Natural killer cell treated with Interleukin-12 subunit alpha and Interleukin-12 subunit beta and Interleukin-15 and Interleukin-18, amount 100 ng/mL, for 72 hours (primary cell): ENCODE results near the gene PIR. TPM values are rescaled to one million over a fixed set of nuclear protein-coding genes. Genes with fewer than 3 reads are reported as not detected.
A peak's percentile ranks its signal among the peaks of the same experiment; 100 is the strongest.

Source experiments
- ATAC-seq, 2 donors: fragments of 150-1000 bp; cut with Tn5 transposase in 1 of 2; sonication (Bioruptor Pico), chemical (Tn5 transposase) in 1 of 2; 2 replicates each; pipeline ENCODE4 v1.10.0; 2021
- DNase-seq: peaks from one replicate; pipeline ENCODE4 v3.0.0; 2022; ENCODE audit warnings: low spot score
- H3K27ac Mint-ChIP-seq, 2 donors: 1 replicate in 1 of 2; 2 replicates in 1 of 2; pipeline ENCODE4 v1.8.0; 2022; ENCODE audit warnings: mixed read lengths in 2 of 2, mild to moderate bottlenecking in 1 of 2, moderate library complexity in 1 of 2
- H3K27me3 Mint-ChIP-seq, 2 donors: 1 replicate in 1 of 2; 2 replicates in 1 of 2; pipeline ENCODE4 v1.8.0; 2022; ENCODE audit warnings: mixed read lengths in 2 of 2
- H3K36me3 Mint-ChIP-seq: one replicate; pipeline ENCODE4 v1.8.0; 2022; ENCODE audit warnings: mixed read lengths
- H3K4me1 Mint-ChIP-seq, 2 donors: 1 replicate in 1 of 2; 2 replicates in 1 of 2; pipeline ENCODE4 v1.8.0; 2022; ENCODE audit warnings: low read depth in 2 of 2, mixed read lengths in 2 of 2, mild to moderate bottlenecking in 1 of 2
- H3K4me3 Mint-ChIP-seq: one replicate; pipeline ENCODE4 v1.8.0; 2022; ENCODE audit warnings: mixed read lengths
- H3K9me3 Mint-ChIP-seq: 2 replicates; pipeline ENCODE4 v1.8.0; 2022; ENCODE audit warnings: mixed read lengths
- total RNA-seq, 2 donors: library from RNA; stranded (reverse); gene quantifications; one replicate each; pipeline ENCODE4 v1.2.3, GENCODE V29; 2022

The PIR gene
- total RNA-seq, 2 donors from 2014 or later, result 4.9 to 5.4 TPM

DNA sequence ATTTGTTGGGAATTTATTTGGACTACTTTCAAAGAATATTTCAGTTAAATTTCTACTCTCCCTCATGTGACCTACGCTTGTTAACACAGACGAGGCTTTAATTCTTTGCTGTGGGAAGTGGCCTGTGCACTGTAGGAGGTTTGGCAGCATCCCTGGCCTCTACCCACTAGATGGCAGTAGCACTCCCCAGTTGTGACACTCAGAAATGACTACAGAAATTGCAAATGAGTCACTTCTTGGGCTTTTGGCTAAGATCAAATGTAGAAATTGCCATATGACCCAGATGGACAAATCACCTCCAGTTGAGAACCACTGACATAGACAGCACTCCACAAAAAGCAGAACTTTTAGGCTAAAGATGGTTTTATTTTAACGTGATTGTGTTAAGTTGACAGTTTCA, 22.1 kb downstream of the PIR start:
- Mint-ChIP-seq H3K4me1 (peaks cover 0 to 4% of the 10 kb centered on the region in 2 donors), H3K27me3 (peaks cover 0 to 23% of the 10 kb centered on the region in 2 donors), H3K4me3 (no peak overlapping the region), H3K27ac (no peak overlapping the region), H3K36me3 (no peaks in the 10 kb centered on the region), H3K9me3 (no peaks in the 10 kb centered on the region)
- peak; percentile 80 for DNase-seq
- ATAC-seq, result peak; percentile 67 to 71

DNA sequence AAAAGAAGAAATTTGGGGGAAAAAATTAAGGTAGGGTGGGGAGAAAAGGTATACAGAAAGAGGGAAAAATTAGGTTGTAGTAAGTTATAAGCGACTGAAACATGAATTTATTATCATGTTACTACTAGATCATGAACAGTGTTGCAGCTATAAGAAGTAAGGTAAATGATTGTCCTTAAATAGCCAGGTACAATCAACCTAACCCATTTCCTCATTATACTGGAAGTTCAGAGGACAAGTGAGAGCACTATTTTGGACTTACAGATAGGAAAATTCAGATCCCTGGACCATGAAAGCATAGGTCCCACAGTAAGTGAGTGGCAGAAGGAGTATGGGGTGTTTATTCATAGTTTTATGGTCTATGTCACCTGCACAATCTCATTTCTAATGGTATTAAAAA, 23.5 kb downstream of the PIR start:
- ATAC-seq (no peak), DNase-seq (no peak)
- Mint-ChIP-seq H3K4me1 (peaks cover 0 to 4% of the 10 kb centered on the region in 2 donors), H3K9me3 (no peaks in the 10 kb centered on the region), H3K27ac (no peak overlapping the region), H3K4me3 (no peak overlapping the region), H3K27me3 (peaks cover 0 to 28% of the 10 kb centered on the region in 2 donors), H3K36me3 (no peaks in the 10 kb centered on the region)

DNA sequence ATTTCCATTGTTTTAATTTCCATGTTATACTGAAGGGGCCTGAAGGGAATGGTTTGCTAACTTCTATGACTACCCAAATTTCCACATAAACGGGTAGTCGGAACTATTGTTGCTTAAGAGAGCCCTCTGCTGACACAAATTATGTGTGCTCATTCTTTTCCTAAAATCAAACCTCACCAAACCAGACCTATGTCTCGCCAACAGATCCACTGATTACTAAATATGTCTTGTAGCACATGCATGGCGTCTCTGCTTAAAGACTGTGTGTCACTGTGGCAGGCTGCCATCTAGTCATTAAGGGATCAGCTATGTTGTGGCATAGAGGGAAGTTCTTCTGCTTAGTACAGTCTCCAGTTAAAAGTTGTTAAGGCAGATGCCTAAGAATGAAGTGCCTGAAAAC, 25.1 kb downstream of the PIR start:
- Mint-ChIP-seq H3K4me1 (peaks cover 0 to 4% of the 10 kb centered on the region in 2 donors), H3K36me3 (no peaks in the 10 kb centered on the region), H3K27ac (no peak overlapping the region), H3K27me3 (peaks cover 0 to 35% of the 10 kb centered on the region in 2 donors), H3K9me3 (no peaks in the 10 kb centered on the region), H3K4me3 (no peak overlapping the region)
- DNase-seq (no peak), ATAC-seq (no peak)

DNA sequence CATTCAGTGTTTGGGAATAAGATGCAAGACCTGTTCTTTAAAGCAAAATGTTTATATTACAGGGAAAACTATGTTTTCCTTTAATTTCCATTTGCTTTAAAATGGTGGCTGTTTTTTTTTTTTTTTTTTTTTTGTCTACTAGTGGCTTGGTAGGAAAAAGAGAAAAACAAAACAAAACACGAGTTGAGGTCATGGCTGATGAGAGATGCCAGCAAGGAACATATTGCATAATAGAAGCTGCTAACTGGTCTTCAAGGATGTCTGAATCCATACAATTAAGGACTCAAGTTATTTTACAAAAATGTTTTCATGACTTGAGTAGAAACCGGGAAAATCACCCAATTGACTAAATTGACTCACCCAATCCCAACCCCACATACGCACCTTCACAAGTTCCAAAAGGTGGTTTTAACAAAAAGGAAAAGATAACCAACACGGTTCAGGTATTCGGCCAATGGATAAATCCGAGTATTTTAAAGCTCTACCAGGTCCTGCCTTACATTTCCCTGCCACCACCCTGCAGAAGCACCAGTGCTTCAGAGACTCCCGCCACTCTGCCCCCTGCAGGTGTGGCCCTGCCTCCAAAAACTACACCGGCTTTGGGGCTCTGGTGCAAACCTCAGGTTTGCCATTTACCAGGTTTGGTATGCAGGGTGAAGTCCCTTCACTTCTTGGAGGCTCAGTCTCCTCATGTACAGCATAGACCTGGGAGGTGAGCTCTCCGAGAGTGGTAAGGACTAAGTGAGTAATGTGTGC, 27.1 kb downstream of the PIR start:
- Mint-ChIP-seq H3K27ac (no peak overlapping the region), H3K4me3 (no peak overlapping the region), H3K9me3 (no peaks in the 10 kb centered on the region), H3K4me1 (peaks cover 0 to 2% of the 10 kb centered on the region in 2 donors), H3K36me3 (no peaks in the 10 kb centered on the region), H3K27me3 (peaks cover 0 to 28% of the 10 kb centered on the region in 2 donors)
- DNase-seq (no peak), ATAC-seq (no peak)

DNA sequence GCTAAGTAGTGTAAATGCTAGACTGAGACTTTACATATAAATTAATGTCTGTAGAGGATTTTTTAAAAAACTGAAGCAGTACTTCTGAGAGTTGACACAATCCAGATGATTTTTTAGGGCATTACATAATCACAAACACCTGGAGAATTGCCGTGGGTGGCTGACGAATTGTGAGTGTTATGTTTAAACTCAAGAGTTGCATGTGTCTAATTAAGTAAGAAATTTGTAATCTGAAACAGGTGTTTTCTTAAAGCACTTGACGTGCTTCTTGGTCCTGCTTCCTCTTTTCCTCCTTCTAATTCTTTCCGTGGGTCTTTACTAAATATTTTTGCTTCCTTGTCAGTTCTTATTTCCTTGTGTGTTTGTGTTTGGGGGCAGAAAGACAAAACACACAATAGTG, 27.8 kb downstream of the PIR start:
- no peak for ATAC-seq
- Mint-ChIP-seq H3K9me3 (no peaks in the 10 kb centered on the region), H3K27me3 (peaks cover 0 to 30% of the 10 kb centered on the region in 2 donors), H3K4me1 (no peaks in the 10 kb centered on the region), H3K36me3 (no peaks in the 10 kb centered on the region), H3K4me3 (no peak overlapping the region), H3K27ac (no peak overlapping the region)
- DNase-seq, result no peak

DNA sequence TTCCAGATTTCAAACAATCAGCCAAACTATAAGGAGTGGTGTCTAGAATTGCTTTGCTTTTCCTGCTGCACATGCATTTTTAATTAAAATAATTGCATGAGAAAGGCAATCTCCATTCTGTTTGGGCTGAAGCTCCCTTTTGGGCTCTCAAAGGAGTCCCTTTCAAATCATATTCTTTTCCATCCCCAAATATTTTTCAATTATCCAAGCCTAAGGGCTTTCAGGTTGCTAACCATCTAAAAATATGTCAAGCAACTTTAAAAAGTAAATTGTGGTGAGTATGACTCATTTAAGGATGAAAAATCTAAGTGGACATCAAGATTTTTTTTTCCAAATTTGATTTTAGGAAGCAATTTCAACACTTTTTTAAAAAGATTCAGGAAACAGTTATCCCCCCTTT, 28.4 kb downstream of the PIR start:
- Mint-ChIP-seq H3K4me1 (no peaks in the 10 kb centered on the region), H3K9me3 (no peaks in the 10 kb centered on the region), H3K4me3 (no peak overlapping the region), H3K27me3 (peaks cover 0 to 32% of the 10 kb centered on the region in 2 donors), H3K27ac (no peak overlapping the region), H3K36me3 (no peaks in the 10 kb centered on the region)
- no peak for ATAC-seq
- no peak for DNase-seq

DNA sequence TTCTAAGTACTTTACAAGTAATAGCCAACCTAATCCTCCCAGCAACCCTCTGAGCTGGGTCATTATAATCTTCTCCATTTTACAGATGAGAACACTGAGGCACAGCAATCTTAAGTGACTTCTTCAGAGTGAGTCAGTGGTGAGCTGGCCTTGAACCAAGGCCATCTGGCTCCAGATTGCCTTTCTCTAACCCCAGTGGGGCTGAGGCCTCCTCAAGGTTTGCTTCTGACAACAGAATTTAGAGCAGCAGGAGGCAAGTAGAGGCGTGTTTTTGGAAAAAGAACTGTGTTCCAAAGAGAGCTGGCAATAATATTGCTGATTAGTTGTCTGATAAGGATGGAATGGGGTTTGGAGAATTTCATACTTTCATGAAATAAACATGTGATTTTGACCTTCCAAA, 41.2 kb downstream of the PIR start:
- H3K27ac Mint-ChIP-seq, result no peak overlapping the region
- no peaks in the 10 kb centered on the region for H3K9me3 Mint-ChIP-seq

DNA sequence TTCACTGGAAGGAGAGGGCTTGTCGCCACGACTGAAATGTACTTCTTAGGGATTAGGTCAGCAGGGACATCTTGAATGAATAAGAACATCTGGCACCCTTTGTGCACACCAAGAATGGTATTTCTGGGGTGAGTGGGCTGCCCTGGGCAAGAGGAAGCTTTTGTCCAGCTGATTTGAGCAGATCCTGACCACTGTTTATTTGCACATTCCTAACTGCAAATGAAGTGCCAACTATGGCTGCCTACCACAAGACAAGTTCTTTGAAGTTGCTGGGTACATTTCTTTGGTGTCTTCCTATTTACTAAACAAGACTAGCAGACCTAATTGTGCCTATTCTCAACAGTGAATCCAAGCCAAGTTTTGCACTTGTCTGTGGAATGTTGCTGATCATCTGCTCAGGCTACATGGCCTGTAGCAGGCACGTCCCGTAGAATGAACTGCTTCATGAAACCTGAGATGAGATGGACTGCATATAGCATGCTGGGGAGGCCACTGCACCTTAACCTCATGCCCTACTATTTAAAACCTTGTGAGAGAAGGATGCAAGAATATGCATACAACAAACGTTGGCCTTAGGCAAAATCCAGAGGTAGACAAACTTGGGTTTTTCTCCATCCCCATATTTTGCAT, 45.0 kb downstream of the PIR start:
- Mint-ChIP-seq H3K27me3 (peaks cover 0 to 17% of the 10 kb centered on the region in 2 donors), H3K9me3 (no peaks in the 10 kb centered on the region), H3K36me3 (no peaks in the 10 kb centered on the region), H3K4me3 (no peak overlapping the region), H3K27ac (no peak overlapping the region), H3K4me1 (no peaks in the 10 kb centered on the region)
- ATAC-seq (no peak), DNase-seq (no peak)

More for the DNA sequence above, 41.2 kb downstream of the PIR start:
- H3K27me3 Mint-ChIP-seq, result peaks cover 0 to 16% of the 10 kb centered on the region in 2 donors
- H3K4me3 Mint-ChIP-seq, result no peak overlapping the region
- H3K36me3 Mint-ChIP-seq, result no peaks in the 10 kb centered on the region
- DNase-seq (no peak), ATAC-seq (no peak)
- H3K4me1 Mint-ChIP-seq, result no peaks in the 10 kb centered on the region

DNA sequence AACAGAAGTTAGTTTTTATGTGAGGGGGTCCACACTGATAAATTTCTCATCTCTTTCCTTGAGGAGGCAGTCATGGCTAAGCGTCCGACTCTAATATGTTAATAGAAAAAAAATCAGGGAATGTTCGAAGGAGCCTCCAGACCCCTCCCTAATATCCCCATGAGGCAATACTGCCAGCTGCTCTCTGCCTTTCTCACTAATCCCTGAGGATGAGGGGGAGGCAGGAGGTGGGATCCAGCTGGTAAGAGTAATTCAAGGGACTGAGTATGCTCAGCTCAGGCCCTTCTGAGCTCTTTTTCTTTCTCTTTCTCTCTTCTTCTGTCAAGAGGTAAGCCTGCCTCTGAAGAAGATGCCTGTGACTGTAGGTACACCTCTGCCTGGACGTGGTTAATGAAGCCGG, 51.7 kb downstream of the PIR start:
- Mint-ChIP-seq H3K4me3 (no peak overlapping the region), H3K36me3 (no peaks in the 10 kb centered on the region), H3K27ac (no peak overlapping the region), H3K4me1 (no peaks in the 10 kb centered on the region), H3K9me3 (no peaks in the 10 kb centered on the region), H3K27me3 (peaks cover 15 to 30% of the 10 kb centered on the region in 2 donors)
- ATAC-seq (no peak), DNase-seq (no peak)

DNA sequence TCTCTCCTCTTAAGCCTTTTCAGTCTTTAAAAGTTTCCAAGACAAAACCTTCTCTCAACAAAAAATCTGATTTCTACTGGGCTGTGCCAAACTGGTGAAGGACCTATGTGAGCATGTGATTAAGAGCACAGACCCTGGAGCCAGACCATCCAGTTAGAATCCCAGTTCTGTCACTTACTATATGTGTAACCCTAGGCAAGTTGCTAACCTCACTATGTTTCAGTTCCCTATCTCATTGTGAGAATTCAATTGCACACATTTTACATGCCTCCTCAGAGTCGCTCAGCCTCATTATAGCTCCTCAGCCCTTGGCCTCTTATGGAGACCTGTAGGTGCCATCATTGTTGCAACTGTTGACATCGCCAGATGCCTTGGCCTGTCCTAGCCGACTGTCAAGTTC, 54.8 kb downstream of the PIR start:
- no peak for DNase-seq

DNA sequence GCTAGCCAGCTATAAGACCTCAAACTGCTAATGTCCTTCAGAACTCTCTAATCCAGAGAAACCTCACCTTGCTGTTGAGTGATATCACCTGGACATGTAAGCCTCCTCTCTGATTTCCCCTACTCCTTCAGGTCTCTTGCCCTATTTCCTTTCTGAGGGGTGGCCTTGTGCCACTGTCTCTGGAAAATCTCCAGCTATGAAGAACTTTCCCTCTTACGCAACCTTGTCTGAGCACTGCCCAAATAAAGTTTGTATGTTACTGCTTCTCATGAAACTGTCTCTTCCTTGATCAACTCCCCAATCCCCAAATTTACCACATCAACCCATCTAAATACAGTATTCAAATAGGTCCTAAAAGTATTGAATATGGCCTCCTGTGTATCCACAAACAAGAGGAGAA, 55.4 kb downstream of the PIR start:
- Mint-ChIP-seq H3K27me3 (peaks cover 23 to 36% of the 10 kb centered on the region in 2 donors), H3K4me1 (no peaks in the 10 kb centered on the region), H3K27ac (no peak overlapping the region), H3K9me3 (peaks cover 3% of the 10 kb centered on the region), H3K36me3 (no peaks in the 10 kb centered on the region), H3K4me3 (no peak overlapping the region)
- ATAC-seq, result no peak
- no peak for DNase-seq

More for the DNA sequence above, 54.8 kb downstream of the PIR start:
- no peak for ATAC-seq
- Mint-ChIP-seq H3K4me1 (no peaks in the 10 kb centered on the region), H3K4me3 (no peak overlapping the region), H3K27me3 (peaks cover 17 to 30% of the 10 kb centered on the region in 2 donors), H3K9me3 (peaks cover under 1% of the 10 kb centered on the region), H3K27ac (no peak overlapping the region), H3K36me3 (no peaks in the 10 kb centered on the region)

DNA sequence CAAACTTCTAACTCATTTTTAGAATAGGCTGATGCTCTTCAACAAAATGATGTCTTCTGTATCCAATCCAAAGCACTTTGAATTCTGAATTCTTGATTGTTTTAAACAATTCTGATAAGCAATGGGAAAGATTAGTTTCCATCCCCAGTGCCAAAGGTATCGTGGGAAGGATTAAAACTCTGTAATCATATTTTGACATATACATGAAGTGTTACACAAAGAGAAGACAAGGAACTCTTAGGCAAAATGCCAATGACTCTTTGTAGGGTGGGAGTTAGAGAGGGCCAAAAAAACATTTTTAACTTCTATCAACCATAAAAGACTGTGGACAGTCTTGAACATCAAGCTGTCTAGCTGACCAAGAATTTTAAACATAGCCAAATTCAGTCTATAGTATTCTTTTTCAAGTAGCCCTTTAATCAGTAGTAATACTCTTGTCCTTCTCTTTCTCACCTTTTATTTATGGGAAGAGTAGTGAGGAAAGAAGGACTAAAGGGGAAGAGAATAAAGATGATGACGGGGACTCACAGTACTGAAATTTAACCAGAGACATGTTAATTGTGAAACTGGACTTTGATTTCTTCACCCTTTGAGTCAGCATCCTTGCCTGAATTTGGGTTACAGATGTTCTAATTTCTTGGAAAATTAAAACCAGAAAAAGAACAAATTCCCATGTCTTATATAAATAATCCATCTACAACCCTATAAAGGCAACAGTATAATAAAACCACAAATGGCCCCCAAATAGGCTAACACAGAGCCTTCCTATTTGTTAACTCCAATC, 57.1 kb downstream of the PIR start:
- ATAC-seq (no peak), DNase-seq (no peak)
- no peaks in the 10 kb centered on the region for H3K36me3 Mint-ChIP-seq
- no peak overlapping the region for H3K27ac Mint-ChIP-seq
- peaks cover 33 to 46% of the 10 kb centered on the region in 2 donors for H3K27me3 Mint-ChIP-seq
- no peaks in the 10 kb centered on the region for H3K4me1 Mint-ChIP-seq
- no peak overlapping the region for H3K4me3 Mint-ChIP-seq
- H3K9me3 Mint-ChIP-seq, result peaks cover 3% of the 10 kb centered on the region

DNA sequence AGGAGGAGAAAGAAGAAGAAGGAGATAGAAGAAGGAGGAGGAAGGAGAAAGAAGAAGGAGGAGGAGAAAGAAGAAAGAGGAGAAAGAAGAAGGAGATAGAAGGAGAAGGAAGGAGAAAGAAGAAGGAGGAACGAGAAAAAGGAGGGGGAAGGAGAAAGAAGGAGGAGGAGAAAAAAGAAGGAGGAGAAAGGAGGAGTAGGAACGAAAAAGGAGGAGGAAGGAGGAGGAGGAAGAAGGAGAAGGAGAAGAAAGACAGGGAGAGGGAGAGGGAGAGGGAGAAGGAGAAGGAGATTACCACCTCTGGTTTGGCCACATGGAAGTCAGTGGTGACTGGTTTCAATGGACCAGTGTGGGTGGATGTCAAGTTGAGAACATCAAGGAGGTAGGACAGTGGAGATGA, 58.9 kb downstream of the PIR start:
- H3K27me3 Mint-ChIP-seq, result peaks cover 38 to 44% of the 10 kb centered on the region in 2 donors
- H3K9me3 Mint-ChIP-seq, result peaks cover 3% of the 10 kb centered on the region

DNA sequence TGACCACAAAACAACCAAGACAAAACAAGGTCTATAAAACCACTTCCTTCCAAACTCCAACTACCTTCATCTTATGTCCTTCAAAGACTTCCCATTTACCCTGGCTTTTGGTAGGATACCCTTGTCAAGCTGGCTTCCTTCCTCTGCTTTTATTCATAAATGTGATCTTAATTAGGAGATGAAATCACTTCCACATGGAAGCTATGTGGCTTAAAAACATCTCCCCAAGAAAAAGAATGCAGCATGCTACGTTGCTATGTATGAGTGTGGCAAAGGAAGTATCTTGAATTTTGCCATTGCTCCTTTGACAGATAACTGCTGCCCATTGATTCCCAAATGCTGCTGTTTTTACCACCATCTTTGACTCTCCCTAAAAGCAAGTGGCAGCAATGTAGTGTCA, 62.5 kb downstream of the PIR start:
- Mint-ChIP-seq H3K4me1 (no peaks in the 10 kb centered on the region), H3K4me3 (no peak overlapping the region), H3K27ac (no peak overlapping the region), H3K9me3 (peaks cover 3% of the 10 kb centered on the region), H3K27me3 (peaks cover 36 to 44% of the 10 kb centered on the region in 2 donors), H3K36me3 (no peaks in the 10 kb centered on the region)
- ATAC-seq (no peak), DNase-seq (no peak)

More for the DNA sequence above, 58.9 kb downstream of the PIR start:
- Mint-ChIP-seq H3K27ac (no peak overlapping the region), H3K4me1 (no peaks in the 10 kb centered on the region), H3K4me3 (no peak overlapping the region), H3K36me3 (no peaks in the 10 kb centered on the region)
- ATAC-seq, result no peak
- no peak for DNase-seq
